ENCODE data around the gene SERTAD1.
A peak's percentile ranks its signal among the peaks of the same experiment; 100 is the strongest.

Gene SERTAD1

GRCh38 chr19:40400559-40400958 is 25.2 kb downstream of the SERTAD1 start:
- no peak for DNase-seq (ENCODE audit: low read depth in 2 of 2)

GRCh38 chr19:40398417-40399131 is 27.2 kb downstream of the SERTAD1 start:
- DNase-seq (ENCODE audit: low read depth in 2 of 2): peak in 1 of 2 experiments; percentile 2

- no peak for DNase-seq (ENCODE audit: low read depth in 2 of 2)
Measured at GRCh38 chr19:40397568-40397906, 28.3 kb downstream of the SERTAD1 start.

- DNase-seq (ENCODE audit: low read depth in 2 of 2): no peak
Measured at GRCh38 chr19:40396886-40397567, 28.8 kb downstream of the SERTAD1 start.

GRCh38 chr19:40395956-40396355 is 29.8 kb downstream of the SERTAD1 start:
- no peak for DNase-seq (ENCODE audit: low read depth in 2 of 2)

GRCh38 chr19:40394816-40395210 is 31.0 kb downstream of the SERTAD1 start:
- no peak for DNase-seq (ENCODE audit: low read depth in 2 of 2)

GRCh38 chr19:40393894-40394815 is 31.6 kb downstream of the SERTAD1 start:
- no peak for DNase-seq (ENCODE audit: low read depth in 2 of 2)

- DNase-seq (ENCODE audit: low read depth in 2 of 2): no peak
Measured at GRCh38 chr19:40392894-40393517, 32.8 kb downstream of the SERTAD1 start.

GRCh38 chr19:40392123-40392522 is 33.7 kb downstream of the SERTAD1 start:
- DNase-seq (ENCODE audit: low read depth in 2 of 2): no peak

- DNase-seq (ENCODE audit: low read depth in 2 of 2): no peak
Measured at GRCh38 chr19:40390084-40390742, 35.6 kb downstream of the SERTAD1 start, which contains the start of gene HIPK4. TSS of gene HIPK4 (minus strand) at chr19:40390181. CDS start at chr19:40389902, 279 bp downstream.

GRCh38 chr19:40389404-40390083 is 36.2 kb downstream of the SERTAD1 start:
- DNase-seq (ENCODE audit: low read depth in 2 of 2): no peak

- DNase-seq (ENCODE audit: low read depth in 2 of 2): no peak
Measured at GRCh38 chr19:40388481-40388880, 37.3 kb downstream of the SERTAD1 start.

- no peak for DNase-seq (ENCODE audit: low read depth in 2 of 2)
Measured at GRCh38 chr19:40387155-40387554, 38.6 kb downstream of the SERTAD1 start.

- DNase-seq (ENCODE audit: low read depth in 2 of 2): no peak
Measured at GRCh38 chr19:40383668-40384248, 42.0 kb downstream of the SERTAD1 start.

GRCh38 chr19:40381321-40381720 is 44.5 kb downstream of the SERTAD1 start:
- no peak for DNase-seq (ENCODE audit: low read depth in 2 of 2)

- no peak for DNase-seq (ENCODE audit: low read depth in 2 of 2)
Measured at GRCh38 chr19:40380199-40381037, 45.4 kb downstream of the SERTAD1 start.

- no peak for DNase-seq (ENCODE audit: low read depth in 2 of 2)
Measured at GRCh38 chr19:40379446-40380198, 46.2 kb downstream of the SERTAD1 start.

- no peak for DNase-seq (ENCODE audit: low read depth in 2 of 2)
Measured at GRCh38 chr19:40378509-40378908, 47.3 kb downstream of the SERTAD1 start.

All from fibroblast of skin of left quadriceps (primary cell).